ENCODE measurements around the gene ARL10.
A peak's percentile ranks its signal among the peaks of the same experiment; 100 is the strongest.

ARL10 gene

DNA sequence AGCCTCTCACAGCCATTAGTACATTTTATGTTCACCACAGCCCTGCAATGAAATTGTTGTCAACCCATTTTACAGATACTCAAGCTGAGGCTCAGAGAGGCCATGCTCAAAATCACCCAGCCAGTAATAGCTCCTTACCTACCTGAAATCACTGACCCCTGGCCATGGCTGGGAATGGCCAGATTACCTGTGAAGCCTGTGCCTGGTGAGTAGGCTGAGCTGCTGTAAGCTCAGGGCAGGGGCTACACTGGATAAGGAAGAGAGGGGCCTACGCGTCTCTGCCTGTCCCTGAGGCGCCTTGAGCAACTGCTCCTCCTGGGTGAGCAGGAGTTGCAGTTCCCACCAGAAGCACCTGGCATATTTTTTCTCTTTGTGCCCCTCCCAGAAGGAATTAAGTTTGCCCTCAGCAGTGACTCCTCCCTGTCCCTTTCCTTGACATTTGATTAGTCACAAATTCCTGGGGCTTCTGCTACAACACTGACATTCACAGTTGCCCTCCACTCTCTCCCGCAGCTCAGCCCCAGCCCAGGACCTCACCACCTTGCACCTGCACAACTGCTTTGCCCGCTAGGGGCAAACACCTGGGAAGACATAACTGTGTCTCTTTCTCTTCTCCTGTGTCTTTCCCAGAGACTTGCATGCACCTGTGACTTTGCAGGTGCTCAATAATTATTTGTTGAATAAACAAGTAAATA, 45.3 kb downstream of the ARL10 start:
- DNase-seq (ENCODE audit: low read depth in 2 of 2): no peak

DNA sequence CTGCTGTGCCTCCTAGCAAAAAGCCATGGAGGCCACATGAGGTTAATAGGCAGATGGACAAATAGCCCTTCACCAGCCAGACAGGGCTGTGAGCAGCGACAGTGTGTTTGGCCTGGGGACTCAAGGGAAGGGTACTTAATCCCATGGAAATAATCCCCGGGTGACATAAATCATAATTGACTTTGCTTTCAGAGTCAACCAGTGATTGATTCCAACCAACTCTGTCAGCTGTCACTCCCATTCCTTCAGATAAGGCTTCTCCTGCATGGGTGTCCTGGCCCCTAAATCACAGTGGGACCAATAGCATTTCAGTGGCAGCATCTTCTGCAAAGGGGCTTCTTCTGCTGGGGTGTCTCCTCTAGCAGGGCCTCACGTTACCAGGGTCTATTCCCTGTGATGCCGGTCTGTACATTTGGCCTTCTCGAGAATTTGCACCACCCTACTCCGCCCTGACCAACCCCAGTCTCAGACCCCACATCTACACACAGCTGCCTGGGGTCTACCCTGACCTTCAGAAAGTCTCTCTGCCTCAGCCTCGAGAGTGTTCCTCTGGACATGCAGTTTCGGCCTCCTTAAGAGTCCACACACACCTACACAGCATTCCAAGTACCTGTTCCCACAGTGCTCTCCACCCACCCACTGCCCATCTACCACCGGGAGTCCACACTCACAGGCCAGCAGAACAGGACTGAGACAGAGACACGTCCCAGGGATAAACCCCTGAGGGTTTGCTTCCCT, 47.4 kb downstream of the ARL10 start:
- no peak for DNase-seq (ENCODE audit: low read depth in 2 of 2)

DNA sequence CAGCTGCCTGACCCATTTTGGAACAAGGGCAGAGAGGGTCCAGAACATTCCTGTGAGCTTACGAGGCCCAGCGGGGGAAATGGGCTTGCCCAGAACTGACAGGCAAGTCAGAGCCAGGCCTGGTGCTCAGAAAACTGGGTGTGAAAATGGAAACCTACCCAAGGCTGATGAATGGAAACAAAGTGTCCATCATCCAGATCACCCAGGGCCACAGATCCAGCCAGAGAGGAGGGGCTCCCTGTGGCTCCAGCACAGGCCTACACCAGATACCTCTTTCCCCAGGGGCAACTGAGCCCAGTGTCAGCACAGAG, 47.9 kb downstream of the ARL10 start:
- DNase-seq (ENCODE audit: low read depth in 2 of 2): no peak

DNA sequence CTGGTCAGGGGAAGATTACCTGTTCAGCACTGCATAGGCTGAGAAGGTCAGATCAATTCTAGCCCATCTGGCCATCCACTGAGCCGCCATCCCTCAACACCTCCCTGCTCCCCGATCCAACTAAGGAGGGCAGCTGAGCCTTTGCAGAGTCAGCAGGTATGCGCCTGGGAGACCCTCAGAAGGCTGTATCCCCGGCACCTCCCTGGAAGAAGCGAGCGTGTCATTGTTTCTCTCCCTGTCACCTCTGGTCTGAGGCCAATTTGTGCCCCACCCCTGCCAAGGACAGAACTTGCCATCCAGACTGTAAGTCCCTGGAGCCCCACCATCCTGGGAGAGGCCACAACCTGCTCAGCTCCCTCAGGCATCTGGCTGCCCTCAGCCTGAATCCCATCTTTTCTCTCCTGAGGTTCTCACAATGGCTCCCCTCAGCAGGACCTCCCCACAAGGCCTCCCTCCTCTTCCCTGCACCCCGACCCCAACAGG, 48.5 kb downstream of the ARL10 start:
- DNase-seq (ENCODE audit: low read depth in 2 of 2): no peak

DNA sequence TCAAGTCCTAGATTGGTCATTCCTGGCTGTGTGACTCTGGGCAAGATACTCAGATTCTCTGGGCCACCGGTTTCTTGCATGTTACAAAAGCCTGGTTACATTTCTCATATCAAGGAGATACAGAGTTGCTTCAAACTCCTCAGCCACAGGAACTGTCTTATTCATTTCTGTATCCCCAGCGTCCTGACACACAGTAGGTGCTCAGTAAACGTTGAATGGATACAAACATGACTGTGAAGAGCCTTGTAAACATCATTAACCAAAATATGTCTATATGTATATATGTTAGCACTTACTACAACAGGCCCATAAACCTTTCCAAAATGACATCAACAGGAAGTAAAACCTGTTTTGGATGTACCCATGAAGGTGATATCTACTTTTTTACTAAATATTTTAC, 49.4 kb downstream of the ARL10 start:
- no peak for DNase-seq (ENCODE audit: low read depth in 2 of 2)

DNA sequence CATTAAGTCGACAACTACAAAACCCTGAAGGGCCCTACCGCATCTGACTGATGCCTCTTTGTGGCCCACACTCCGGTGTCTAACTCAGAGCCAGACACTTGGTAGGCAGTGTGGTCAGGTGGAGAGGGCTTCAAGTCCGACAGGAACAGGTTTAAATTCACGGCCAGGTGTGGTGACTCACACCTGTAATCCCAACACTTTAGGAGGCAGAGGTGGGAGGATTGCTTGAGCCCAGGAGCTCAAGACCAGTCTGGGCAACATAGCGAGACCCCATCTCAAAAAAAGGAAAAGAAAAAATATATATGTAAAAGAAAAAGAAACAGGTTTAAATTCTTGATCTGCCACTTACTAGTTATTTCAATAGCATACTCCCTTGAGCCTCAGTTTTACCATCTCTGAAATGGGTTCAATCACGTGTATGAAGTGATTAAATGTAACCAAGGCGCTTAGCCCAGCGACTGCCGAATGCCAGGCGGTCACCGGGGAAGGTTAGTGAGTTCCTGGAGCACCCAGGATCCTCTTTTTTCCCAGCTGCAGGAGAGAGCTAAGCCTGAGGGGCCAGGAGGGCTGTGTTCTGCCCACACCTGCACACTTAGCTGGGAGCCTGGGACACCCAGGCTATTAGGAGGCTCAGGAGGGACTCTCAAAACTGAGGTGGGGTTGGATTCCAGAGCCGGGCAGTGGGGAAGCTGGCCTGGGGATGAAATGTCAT, 50.1 kb downstream of the ARL10 start:
- no peak for DNase-seq (ENCODE audit: low read depth in 2 of 2)

DNA sequence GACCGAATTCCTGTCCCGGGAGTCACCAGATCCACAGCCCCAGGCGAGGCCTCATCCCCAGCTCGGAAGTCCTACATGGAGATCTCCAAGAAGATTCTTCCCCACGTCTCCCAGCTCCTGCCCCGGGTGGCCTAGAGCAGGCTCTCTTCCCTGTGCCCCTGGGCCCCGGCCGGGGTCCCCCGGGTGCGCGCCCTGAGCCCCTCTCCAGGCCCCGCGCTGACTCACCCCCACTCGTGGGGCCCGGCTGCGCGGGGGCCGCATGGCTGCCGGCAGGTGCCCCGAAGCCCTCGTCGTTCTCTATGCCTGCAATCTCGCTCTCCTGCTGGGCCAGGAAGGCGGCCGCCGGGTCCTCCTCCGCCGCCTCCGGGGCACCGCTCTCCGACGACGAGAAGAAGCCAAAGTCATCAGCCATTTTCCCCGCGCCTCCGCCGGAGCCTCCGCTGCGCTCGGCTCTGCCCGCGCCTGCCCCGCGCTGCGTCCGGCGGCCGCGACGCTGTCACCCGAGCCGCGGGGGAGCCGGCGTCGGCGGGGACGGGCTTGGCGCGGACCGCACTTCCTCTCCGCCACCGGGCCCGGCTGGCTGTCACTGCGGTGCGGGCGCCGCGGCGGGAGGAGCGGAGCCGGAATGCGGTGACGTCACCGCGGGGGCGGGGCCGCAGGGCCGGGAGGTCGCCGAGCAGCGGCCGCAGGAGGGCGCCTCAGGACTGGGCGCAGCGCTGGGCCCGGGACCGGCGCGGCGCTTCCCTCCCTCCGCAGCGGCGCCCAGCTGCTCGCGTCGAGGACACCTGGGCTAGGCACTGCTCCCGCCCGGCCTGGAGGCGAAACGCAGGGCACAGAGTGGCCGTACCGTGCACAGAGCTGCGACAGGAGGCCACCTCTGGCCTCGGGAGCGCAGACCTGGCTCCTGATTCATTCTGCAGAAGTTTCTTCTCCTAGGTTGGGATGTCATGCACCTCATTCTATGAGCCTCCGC, 51.0 kb downstream of the ARL10 start, which contains the start of gene CLTB:
Gene CLTB (minus strand): TSS at position 588 of the 973 bp plus-strand sequence. CDS start 176 bp downstream, at position 412.
- peak; percentile 34 to 51 for DNase-seq (ENCODE audit: low read depth in 2 of 2)

DNA sequence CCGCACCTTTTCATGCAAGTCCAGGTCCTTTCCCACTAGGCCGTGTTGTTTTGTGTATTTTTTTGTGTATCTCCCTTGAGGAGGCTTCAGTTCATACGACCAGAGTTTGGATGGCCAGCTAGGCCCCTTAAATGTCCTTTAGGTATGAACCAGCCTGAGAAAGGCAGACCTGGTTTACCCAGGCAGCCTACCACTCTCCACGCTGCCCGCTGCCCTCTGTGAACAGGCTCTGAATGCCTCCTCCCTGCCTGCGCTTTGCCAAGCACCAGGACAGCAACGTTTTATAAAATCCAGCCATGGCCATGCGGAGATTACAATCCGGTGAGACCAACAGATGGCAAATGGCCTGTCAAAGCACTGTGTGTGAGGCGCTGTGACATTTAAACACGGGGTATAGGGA, 51.7 kb downstream of the ARL10 start:
- no peak for DNase-seq (ENCODE audit: low read depth in 2 of 2)

DNA sequence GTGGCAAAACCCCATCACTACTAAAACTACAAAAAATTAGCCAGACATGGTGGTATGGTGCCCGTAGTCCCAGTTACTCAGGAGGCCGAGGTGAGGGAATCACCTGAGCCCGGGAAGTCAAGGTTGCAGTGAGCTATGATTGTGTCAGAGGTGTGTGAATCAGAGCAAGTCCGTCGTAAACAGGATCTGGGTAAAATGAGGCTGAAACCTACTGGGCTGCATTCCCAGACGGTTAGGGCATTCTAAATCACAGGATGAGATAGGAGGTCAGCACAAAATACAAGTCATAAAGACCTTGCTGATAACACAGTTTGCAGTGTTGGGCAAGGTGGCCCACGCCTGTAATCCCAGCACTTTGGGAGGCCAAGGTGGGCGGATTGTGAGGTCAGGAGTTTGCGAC, 53.0 kb downstream of the ARL10 start:
- DNase-seq (ENCODE audit: low read depth in 2 of 2): no peak

DNA sequence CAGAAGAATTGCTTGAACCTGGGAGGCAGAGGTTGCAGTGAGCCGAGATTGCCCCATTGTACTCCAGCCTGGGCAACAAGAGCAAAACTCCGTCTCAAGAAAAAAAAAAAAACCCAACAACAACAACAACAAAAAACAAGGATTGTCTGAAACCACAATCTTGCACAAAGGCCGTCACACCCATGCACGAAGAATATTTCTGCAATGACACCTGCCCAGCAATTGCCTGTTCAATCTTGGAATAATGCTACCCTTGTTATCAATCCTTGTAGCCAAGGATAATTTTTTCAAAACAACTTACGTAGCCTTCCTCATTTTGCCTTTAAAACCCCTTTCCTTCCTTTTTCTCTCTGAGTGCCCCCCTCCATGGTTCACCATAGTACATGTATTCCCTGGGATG, 54.8 kb downstream of the ARL10 start:
- no peak for DNase-seq (ENCODE audit: low read depth in 2 of 2)

DNA sequence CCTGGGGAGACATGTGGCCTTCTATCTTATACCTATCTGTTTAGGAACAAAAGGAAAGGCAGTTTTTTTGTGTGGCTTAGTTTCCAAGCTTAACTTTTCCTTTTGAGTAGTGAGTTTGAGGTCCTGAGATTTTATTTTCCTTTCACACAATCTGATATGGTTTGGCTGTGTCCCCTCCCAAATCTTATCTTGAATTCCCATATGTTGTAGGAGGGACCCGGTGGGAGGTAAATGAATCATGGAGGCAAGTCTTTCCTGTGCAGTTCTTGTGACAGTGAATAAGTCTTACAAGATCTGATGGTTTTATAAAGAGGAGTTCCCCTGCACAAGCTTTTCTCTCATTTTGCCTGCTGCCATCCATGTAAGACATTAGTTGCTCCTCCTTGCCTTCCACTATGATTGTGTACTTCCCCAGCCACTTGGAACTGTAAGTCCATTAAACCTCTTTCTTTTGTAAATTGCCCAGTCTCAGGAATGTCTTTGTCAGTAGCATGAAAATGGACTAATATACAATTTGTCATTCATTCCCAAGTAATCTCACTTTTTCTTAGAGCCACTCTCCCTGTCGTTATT, 55.8 kb downstream of the ARL10 start:
- no peak for DNase-seq (ENCODE audit: low read depth in 2 of 2)

DNA sequence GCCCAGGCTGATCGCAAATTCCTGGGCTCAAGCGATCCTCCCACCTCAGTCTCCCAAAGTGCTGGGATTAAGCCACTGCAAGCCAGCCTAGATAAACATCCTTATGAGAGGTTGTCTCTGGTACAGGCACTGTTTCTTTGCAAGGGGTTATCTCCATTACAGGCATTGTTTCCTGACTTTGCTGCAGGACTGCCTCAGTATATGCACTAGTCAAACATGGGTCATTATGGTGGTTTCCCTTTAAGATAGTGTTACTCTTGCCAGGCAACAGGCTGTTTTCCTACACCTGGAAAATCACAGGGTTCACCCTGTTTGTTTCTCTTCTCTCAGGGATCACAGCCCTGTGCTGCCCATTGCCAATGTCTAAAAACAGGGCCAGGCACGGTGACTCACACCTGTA, 58.9 kb downstream of the ARL10 start:
- DNase-seq (ENCODE audit: low read depth in 2 of 2): no peak

DNA sequence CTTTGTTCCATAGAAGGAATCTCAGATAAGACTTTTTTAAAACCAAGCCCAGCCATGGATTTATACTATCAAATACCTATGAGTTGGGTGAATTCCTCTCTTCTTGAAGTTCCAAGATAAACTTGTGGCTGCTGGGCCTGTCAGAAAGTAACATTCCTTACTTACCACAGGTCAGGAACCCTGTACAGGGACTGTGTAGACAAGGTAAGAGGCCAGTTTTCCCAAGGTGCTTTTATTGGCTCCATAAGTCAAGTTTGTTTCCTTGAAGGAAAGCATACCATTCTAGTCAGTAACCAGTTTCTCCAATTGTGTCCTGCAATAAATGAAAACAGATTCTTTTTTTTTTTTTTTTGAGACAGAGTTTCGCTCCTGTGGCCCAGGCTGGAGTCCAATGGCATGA, 59.9 kb downstream of the ARL10 start:
- no peak for DNase-seq (ENCODE audit: low read depth in 2 of 2)

DNA sequence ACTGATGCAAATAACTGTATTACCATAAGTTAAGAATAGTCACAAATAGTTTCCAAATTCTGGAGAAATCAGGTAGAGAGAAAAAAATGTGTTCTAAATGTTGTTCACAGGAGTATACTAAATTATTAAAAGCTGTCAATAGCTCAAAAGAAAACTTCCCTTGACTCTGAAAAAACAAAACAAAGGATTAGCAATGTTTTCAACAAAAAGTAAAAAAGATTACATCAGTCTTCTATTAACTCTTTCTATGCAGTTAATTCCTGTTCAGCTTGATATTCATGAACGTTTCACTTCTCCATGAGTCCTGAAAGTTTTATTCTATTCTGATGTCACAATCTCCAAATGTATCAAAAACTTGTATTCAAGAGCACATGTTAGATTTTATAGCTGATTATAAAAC, 60.5 kb downstream of the ARL10 start:
- DNase-seq (ENCODE audit: low read depth in 2 of 2): no peak

DNA sequence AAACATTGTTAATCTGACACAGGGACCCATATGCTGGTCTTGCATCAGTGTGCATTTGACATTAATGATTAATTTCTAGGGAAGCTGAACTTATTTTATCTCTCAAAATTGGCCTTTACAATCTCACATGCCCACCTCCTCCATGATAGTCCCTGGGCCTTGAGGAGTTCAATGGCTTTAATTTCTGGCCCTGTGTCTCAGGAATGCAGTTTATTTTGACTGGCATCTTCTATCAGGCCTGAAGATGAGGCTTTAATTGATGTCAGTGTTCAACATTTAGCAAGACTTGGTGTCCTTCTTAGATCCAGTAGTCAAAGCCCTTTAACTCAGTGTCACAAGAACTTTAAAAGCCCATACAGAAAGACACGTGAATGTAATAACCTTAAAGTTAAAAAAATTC, 61.6 kb downstream of the ARL10 start:
- DNase-seq (ENCODE audit: low read depth in 2 of 2): no peak

DNA sequence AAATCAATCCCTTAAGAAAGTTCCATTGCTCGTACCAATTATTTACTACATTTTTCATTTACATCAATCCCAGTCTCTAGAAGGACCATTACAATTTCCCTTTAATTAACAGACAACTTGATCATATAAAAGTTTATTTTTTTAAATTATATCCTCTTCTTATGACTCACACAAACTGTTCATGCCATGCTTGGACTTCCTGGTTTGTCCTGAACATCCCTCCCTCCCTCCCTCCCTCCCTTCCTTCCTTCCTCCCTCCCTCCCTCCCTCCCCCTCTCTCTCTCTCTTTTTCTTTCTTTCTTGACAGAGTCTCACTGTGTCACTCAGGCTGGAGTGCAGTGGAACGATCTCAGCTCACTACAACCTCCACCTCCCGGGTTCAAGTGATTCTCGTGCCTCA, 62.7 kb downstream of the ARL10 start:
- DNase-seq (ENCODE audit: low read depth in 2 of 2): no peak

DNA sequence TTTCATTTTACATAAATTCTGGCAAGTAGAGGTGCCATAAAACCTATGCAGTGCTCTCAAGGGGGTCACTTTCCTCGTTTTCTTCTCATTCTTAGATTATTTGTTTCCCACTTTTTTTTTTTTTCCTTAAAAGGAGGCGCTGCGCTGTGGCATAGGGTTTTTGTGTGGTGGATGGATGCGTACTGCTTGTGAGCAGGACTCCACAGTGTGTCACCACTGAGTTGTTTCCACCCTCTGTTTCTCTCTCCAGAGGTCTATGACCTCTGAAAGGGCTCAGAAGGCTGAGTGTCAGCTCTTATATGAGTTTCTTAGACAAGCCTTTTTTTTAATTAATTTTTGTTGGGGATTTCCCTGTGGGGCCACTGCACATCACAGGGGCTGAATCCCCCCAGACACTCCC, 64.7 kb downstream of the ARL10 start:
- DNase-seq (ENCODE audit: low read depth in 2 of 2): no peak

All from fibroblast of skin of left biceps (primary cell).